HG03159 (cell line): Measurements from ENCODE around the gene HCN2.
"Not testable (repeated sequence)": the region's sequence is repeated elsewhere in the genome, so short reads cannot be mapped to it uniquely, and the experiment has no call there.

Experiments used
- ATAC-seq: cut with Tn5 transposase; IDR thresholded peaks from one replicate; pipeline ENCODE4 v1.9.1; 2021; ENCODE audit warnings: mild to moderate bottlenecking, moderate library complexity; ENCODE audit not compliant: unreplicated experiment

Gene HCN2

DNA sequence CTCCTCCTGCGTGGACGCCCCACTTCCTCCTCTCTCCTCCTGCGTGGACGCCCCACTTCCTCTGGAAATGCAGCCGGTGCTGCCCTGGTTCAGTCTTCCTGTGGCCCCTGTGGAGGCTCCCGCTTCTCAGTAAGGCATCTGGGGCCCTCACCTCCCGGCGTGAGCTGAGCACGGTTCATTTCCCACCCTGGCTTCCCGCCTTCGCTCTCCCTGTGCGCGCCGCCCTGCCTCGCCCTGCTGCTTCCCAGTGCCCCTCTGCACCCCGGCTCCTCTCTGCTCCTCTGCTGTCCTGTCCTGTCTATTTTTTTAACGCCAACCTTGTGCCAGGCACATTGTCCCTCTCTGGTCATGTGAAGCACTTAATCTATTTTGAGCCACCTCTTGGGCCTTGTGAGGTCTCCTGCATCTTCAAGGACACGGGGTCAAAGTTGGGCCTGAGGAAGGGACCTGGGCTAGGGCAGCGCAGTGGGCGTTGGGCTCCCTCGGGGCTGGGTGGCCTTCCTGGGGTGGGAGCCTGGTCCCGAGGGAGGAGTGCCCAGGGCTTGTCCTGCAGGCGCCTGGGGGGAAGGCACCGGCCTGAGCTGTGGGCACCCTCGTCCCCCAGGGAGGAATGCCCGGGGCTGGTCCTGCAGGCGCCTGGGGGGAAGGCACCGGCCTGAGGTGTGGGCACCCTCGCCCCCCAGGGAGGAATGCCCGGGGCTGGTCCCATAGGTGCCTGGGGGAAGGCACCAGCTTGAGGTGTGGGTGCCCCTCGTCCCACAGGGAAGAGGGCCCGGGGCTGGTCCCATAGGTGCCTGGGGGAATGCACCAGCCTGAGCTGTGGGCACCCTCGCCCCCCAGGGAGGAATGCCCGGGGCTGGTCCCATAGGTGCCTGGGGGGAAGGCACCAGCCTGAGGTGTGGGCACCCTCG, 13.0 kb downstream of the HCN2 start:
- ATAC-seq: no peak

DNA sequence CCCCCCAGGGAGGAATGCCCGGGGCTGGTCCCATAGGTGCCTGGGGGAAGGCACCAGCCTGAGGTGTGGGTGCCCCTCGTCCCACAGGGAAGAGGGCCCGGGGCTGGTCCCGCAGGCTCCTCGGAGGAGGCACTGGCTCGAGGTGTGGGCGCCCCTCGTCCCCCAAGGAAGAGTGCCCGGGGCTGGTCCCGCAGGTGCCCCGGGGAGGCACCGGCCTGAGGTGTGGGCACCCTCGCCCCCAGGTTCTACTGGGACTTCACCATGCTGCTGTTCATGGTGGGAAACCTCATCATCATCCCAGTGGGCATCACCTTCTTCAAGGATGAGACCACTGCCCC, 13.6 kb downstream of the HCN2 start:
- ATAC-seq: not testable (repeated sequence)

DNA sequence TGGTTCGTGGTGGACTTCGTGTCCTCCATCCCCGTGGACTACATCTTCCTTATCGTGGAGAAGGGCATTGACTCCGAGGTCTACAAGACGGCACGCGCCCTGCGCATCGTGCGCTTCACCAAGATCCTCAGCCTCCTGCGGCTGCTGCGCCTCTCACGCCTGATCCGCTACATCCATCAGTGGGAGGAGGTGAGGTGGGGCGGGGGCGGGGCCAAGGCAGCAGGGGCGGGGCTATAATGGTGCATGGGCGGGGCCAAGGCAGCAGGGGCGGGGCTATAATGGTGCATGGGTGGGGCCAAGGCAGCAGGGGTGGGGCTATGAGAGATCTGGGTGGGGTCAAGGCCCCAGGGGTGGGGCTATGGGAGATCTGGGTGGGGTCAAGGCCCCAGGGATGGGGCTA, 14.1 kb downstream of the HCN2 start:
- ATAC-seq: not testable (repeated sequence)

DNA sequence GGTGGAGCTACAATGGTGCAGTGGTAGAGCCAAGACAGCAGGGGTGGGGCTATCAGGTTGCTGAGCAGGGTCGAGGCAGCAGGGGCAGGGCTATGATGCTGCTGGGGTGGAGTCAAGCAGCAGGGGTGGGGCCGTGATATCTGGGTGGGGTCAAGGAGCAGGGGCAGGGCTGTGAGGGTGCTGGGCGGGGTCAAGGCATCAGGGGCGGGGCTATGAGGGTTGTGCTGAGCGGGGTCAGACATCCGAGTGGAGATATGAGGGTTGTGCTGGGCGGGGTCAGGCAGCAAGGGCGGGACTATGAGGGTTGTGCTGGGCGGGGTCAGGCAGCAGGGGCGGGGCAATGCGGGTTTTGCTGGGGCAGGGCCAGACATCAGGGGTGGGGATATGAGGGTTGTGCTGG, 14.7 kb downstream of the HCN2 start:
- no peak for ATAC-seq

DNA sequence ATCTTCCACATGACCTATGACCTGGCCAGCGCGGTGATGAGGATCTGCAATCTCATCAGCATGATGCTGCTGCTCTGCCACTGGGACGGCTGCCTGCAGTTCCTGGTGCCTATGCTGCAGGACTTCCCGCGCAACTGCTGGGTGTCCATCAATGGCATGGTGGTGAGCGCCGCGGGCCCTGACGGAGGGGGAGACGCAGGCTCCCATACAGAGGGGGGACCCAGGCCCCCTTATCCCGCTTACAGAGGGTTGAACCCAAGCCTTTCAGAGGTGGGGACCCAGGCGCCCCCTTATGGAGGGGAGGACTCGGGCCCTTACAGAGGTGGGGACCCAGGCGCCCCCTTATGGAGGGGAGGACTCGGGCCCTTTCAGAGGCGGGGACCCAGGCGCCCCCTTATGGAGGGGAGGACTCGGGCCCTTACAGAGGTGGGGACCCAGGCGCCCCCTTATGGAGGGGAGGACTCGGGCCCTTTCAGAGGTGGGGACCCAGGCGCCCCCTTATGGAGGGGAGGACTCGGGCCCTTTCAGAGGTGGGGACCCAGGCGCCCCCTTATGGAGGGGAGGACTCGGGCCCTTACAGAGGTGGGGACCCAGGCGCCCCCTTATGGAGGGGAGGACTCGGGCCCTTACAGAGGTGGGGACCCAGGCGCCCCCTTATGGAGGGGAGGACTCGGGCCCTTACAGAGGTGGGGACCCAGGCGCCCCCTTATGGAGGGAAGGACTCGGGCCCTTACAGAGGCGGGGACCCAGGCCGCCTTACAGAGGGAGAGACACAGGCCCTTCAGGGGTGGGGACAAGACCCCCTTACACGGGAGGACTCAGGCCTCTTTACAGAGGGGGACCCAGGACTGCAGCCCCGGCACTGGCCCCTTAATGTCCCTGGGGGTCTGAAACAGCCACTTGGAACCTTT, 15.6 kb downstream of the HCN2 start:
- not testable (repeated sequence) for ATAC-seq

DNA sequence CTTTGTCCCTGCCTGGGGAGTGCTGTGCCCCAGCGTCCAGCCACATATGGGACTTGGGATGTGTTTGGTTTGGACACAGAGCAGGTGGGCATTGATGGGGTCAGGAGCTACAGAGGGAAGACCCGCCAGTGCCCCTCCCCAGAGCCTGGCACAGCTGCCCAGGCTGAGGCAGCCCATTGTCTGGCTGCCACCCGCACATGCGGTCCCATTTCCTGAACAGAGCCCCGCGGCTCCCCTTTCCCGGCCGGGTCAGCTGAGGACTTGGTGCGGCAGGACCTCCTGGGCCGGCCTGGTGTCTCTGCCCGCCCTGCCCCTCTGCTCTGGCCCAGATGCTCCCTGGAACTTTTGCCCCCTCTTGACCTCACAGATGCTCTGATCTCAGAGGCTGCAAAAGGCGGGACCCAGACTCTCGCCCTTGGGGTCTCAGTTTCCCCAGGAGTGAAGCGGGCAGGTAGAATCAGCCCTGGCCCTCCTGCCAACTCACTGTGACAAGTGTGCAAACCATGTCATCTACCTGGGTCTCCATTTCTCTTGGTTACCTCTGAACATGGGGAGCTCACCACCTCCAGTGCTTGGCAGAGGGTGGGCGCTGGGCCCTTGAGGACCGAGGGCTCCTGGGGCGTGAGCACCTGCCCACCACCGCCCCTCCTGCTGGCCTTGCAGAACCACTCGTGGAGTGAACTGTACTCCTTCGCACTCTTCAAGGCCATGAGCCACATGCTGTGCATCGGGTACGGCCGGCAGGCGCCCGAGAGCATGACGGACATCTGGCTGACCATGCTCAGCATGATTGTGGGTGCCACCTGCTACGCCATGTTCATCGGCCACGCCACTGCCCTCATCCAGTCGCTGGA, 17.8 kb downstream of the HCN2 start:
- no peak for ATAC-seq

DNA sequence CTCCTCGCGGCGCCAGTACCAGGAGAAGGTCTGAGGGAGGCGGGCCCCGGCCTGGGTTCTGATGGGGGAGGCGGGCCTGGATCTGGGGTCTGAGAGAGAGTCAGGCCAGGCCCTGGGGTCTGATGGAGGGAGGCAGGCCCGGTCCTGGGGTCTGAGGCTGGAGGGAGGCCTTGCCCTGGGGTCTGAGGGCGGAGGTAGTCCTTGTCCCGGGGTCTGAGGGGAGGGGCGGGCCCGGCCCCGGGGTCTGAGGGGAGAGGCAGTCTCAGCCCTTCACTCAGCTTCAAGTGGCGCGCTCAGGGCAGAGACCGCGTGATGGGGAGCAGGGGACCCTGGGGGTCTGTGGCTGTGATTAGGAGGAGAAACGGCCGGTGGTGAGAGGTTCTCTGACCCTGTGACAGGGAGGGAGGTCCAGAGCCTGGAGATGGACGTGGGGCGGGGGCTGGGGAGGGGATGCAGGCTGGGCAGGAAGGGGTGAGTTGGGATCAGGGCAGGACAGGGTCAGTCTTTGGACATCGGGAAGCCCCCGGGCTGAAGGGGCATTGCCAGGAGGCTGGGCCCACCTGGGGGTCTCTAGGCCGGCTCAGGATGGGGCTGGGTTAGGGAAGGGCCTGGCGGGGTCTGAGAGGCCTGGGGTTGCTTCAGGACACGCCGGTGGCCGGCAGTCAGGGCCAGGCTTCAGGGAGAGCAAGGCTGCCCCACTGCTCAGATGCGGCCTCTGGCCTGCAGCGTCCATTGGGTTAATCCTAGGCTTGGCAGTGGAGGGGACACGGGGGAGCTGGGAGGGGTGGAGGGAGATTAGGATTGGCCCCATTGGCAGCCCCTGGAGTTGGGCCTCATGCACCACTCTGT, 18.7 kb downstream of the HCN2 start:
- ATAC-seq: no peak

DNA sequence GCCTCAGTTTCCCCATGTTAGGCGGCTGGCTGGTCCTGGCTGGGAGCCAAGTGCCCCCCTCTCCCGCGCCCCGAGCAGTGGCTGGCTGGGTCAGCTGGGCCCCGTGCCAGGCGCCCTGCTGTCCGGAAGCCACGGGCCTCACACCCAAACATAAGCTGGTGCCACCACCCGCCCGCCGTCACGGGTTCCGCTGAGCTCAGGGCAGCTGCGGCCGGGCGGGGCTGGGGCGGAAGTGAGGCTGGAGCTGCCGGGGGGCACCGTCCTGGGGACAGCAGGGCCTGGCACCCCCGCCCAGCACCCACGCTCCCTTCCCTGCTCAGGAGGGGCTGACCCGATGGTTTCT, 19.3 kb downstream of the HCN2 start:
- no peak for ATAC-seq

DNA sequence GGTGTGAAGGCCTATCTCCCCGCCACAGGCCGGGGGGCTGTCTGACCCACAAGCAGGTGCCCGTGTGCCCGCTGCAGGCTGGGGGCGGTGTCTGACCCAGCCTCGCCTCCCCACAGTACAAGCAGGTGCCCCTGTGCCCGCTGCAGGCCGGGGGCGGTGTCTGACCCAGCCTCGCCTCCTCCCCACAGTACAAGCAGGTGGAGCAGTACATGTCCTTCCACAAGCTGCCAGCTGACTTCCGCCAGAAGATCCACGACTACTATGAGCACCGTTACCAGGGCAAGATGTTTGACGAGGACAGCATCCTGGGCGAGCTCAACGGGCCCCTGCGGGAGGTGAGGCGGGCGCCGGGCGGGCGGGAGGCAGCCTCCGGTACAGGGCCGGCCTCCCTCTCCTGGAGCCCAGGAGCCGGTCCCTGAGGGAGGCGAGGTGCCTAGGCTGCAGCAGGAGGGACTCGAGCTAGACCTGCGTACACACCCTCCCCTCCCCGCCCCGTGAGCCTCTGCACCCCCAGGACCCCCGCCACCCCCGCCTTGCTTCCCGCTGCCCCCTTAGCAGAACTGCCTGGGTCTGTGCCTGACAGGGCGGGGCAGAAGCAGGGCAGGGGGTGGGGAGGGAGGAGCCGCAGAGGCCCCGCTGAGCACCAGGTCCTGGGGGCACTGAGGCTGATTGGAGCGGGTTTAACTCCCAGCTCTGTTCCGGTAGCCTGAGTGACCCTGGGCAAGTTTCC, 20.6 kb downstream of the HCN2 start:
- ATAC-seq: no peak

DNA sequence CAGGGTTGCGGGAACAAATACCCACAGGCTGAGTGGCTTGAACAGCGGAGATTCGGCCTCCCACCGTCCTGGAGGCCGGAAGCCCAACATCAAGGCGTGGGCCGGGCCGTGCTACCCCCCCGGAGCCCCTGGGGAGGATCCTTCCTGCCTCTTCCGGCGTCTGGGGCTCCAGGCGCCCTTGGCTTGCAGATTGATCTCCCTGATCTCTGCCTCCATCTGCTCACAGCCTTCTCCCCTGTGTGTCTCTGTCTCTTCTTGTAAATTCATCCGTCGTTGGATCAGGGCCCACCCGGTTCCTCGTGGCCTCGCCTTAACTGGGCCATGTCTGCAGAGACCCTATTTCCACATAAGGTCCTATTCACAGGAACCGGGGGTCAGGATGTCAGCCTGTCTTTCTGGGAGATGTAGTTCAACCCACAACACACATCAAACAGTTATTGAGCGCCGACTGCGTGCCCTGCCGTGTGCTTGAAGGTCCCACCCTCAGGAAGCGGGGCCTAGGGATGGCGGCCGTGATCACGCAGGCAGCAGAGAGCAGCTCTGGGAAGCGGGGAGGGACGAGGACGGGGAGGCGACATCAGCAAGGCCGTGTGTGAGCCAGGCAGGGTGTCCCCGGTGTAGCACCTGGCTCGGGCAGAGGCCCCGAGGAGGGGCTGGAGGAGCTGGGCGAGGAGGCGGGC, 21.3 kb downstream of the HCN2 start:
- ATAC-seq: no peak

DNA sequence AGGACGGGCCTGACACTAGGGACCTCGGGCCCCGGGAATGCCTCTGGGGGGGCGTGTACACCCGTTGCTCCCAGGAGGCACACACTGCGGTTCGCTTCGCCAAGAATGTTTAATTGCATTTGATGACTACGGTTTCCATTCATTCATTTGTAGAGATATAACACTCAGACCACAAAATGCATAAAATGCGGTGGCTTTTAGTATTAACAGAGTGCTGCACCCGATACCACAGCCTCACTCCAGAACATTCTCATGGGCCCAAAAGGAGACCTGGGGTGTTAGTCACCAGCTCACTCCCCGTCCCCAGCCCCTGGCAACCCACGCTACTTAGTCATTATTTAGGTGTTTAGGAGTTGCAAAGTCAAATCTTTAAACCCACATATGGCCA, 21.8 kb downstream of the HCN2 start:
- no peak for ATAC-seq

DNA sequence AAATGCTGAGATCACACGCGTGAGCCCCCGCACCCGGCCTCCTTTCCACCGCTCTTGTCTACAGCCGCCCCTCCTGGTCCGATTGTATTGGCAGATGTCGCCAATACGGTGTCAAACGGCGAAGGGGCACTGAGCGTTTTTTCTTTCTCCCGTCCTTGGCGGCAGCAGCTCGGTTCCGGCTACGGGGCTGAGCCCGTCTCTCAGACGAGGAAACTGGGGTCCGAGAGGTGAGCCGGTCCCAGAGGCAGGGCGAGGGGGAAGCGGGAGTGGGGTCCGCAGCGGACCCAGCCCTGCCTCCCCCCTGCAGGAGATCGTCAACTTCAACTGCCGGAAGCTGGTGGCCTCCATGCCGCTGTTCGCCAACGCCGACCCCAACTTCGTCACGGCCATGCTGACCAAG, 23.3 kb downstream of the HCN2 start:
- no peak for ATAC-seq

DNA sequence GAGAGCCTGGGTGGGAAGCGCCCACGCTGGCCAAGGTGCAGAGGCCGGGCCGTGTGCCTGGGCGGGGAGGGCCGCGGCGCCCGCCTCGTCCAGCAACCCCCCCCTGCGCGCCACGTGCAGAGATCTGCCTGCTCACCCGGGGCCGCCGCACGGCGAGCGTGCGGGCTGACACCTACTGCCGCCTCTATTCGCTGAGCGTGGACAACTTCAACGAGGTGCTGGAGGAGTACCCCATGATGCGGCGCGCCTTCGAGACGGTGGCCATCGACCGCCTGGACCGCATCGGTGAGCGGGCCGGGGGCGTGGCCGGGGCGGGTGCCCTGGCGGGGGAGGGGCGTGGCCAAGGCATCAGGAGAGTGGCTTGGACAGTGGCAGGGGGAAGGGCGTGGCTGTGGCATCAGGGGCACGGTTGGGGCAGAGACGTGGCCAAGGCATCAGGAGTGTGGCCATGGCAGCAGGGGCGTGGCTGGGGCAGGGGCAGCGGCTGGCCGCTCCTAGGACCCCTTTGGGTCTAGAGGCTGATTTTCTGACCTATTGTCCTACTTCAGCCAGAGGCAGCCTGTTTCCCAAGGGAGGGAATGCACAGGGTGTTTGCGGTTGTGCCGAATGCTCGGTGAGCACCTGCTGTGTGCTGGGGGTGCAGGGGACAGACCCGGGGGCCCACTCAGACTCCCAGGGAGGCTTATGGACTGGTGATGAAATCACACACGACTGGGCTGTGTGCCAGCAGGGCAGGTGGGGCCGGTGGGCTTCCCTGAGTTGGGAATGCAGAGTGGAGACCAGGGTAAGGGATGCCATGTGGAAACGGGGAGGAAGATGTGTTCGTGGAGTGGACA, 24.3 kb downstream of the HCN2 start:
- ATAC-seq: no peak

DNA sequence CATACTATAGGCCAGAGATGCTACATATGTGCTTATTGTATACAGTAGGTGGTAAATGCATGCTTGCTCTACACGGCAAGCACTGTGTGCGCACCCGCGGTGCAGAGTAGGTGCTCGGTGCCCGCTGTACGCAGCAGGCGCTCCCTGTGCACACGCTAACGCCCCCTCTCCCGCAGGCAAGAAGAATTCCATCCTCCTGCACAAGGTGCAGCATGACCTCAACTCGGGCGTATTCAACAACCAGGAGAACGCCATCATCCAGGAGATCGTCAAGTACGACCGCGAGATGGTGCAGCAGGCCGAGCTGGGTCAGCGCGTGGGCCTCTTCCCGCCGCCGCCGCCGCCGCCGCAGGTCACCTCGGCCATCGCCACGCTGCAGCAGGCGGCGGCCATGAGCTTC, 25.9 kb downstream of the HCN2 start:
- ATAC-seq: no peak

DNA sequence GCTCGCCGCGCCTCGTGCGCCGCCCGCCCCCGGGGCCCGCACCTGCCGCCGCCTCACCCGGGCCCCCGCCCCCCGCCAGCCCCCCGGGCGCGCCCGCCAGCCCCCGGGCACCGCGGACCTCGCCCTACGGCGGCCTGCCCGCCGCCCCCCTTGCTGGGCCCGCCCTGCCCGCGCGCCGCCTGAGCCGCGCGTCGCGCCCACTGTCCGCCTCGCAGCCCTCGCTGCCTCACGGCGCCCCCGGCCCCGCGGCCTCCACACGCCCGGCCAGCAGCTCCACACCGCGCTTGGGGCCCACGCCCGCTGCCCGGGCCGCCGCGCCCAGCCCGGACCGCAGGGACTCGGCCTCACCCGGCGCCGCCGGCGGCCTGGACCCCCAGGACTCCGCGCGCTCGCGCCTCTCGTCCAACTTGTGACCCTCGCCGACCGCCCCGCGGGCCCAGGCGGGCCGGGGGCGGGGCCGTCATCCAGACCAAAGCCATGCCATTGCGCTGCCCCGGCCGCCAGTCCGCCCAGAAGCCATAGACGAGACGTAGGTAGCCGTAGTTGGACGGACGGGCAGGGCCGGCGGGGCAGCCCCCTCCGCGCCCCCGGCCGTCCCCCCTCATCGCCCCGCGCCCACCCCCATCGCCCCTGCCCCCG, 26.5 kb downstream of the HCN2 start:
- no peak for ATAC-seq

DNA sequence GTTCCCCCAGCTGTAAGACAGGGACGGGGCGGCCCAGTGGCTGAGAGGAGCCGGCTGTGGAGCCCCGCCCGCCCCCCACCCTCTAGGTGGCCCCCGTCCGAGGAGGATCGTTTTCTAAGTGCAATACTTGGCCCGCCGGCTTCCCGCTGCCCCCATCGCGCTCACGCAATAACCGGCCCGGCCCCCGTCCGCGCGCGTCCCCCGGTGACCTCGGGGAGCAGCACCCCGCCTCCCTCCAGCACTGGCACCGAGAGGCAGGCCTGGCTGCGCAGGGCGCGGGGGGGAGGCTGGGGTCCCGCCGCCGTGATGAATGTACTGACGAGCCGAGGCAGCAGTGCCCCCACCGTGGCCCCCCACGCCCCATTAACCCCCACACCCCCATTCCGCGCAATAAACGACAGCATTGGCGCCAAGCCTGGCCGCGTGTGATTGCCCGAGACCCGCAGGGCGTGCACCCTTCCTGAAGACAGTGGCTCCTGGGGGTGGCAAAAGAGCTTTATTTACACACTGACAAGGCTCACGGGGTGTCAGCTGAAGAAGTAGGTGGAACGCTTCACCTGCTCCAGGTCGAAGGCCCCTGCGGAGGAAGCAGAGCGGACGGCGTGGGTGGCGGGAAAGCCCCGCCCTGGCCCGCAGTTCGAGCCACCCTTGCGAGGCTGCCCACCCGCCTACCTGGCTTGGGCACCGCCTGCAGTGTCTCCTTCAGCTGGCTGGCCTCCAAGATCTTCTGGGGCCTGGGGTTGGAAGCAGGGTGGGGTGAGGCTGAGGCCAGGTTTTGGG, 27.3 kb downstream of the HCN2 start:
- ATAC-seq: no peak
